ENCODE data around the gene RBM7.

DNA sequence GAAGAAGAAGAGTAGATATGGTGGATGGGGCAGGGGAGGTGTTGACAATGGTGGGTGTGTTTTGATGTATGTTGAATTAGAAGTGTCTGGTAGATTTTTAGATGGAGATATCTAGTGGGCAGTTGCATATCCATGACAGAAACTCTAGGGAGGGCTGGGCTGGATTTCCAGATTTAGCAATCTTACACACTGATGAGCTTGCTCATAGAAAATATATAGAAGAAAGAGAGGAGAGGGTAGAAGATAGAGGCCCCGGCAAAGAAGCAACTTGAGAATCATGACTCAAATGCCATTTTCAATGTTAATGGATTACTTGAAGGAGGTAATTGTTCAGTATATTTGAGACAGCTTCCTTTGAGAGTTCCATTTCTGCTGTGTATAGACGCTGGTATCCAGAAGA, 47.0 kb downstream of the RBM7 start:
- TF ChIP-seq, protein P1, sequence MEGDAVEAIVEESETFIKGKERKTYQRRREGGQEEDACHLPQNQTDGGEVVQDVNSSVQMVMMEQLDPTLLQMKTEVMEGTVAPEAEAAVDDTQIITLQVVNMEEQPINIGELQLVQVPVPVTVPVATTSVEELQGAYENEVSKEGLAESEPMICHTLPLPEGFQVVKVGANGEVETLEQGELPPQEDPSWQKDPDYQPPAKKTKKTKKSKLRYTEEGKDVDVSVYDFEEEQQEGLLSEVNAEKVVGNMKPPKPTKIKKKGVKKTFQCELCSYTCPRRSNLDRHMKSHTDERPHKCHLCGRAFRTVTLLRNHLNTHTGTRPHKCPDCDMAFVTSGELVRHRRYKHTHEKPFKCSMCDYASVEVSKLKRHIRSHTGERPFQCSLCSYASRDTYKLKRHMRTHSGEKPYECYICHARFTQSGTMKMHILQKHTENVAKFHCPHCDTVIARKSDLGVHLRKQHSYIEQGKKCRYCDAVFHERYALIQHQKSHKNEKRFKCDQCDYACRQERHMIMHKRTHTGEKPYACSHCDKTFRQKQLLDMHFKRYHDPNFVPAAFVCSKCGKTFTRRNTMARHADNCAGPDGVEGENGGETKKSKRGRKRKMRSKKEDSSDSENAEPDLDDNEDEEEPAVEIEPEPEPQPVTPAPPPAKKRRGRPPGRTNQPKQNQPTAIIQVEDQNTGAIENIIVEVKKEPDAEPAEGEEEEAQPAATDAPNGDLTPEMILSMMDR (IDR thresholded peaks at IDR 0.05), result no peak
- no peak for TF ChIP-seq POLR2A (IDR thresholded peaks at IDR 0.05)
- no peak for TF ChIP-seq EP300 (IDR thresholded peaks at IDR 0.05)

Measured in sigmoid colon (tissue), 4 donors.